ENCODE measurements around the gene DHX8. TPM values are rescaled to one million over a fixed set of nuclear protein-coding genes. Genes with fewer than 3 reads are reported as not detected.

The DHX8 gene
- total and polyA plus RNA-seq, 4 donors: 10.9 to 21.3 (median 19.4) TPM

GRCh38 chr17:43464046-43464445 is 19.7 kb upstream of the DHX8 start:
- no peaks in the 10 kb centered on the region for H3K36me3 ChIP-seq (ENCODE audit: control insufficient read depth in 4 of 4, insufficient read depth in 3 of 4, low read depth in 1 of 4, low read length in 3 of 4)
- no peaks in the 10 kb centered on the region for H3K9me3 ChIP-seq (ENCODE audit: control insufficient read depth in 4 of 4, low read length in 3 of 4)
- peak overlapping the region; percentile 57 to 89 (median 82) for H3K4me3 ChIP-seq (ENCODE audit: low read depth in 1 of 3, low read length in 3 of 3)
- no peak for DNase-seq (ENCODE audit: low spot score)
- WGBS: 42% methylated on average over 1 of the region's 1 CpG
- H3K9ac ChIP-seq (ENCODE audit: low read depth in 1 of 2, low read length in 2 of 2): peak overlapping the region; percentile 83 to 99
- H3K27ac ChIP-seq (ENCODE audit: low read depth in 1 of 2, low read length in 2 of 2): peak overlapping the region; percentile 92 to 93
- peaks cover 0 to 16% (median 3%) of the 10 kb centered on the region in 4 donors for H3K4me1 ChIP-seq (ENCODE audit: control insufficient read depth in 4 of 4, insufficient read depth in 4 of 4, low read length in 3 of 4)
- TF ChIP-seq HNF4A (conservative IDR thresholded peaks at IDR 0.05) (no peak), RXRA (IDR thresholded peaks at IDR 0.05) (no peak), TAF1 (conservative IDR thresholded peaks at IDR 0.05) (no peak), CTCF (IDR thresholded peaks at IDR 0.05; ENCODE audit: low read depth, low read length, missing input control) (no peak), FOXA2 (IDR thresholded peaks at IDR 0.05) (no peak), HNF4G (IDR thresholded peaks at IDR 0.05) (no peak), YY1 (IDR thresholded peaks at IDR 0.05) (no peak), FOXA1 (IDR thresholded peaks at IDR 0.05) (no peak), SP1 (IDR thresholded peaks at IDR 0.05) (no peak), NR2F2 (IDR thresholded peaks at IDR 0.05) (no peak), RAD21 (IDR thresholded peaks at IDR 0.05) (no peak), MAX (IDR thresholded peaks at IDR 0.05) (no peak), JUND (IDR thresholded peaks at IDR 0.05) (no peak), ATF3 (IDR thresholded peaks at IDR 0.05) (no peak), GABPA (IDR thresholded peaks at IDR 0.05 in 1 of 2, conservative IDR thresholded peaks at IDR 0.05 in 1 of 2) (no peak)
- no peaks in the 10 kb centered on the region for H3K27me3 ChIP-seq (ENCODE audit: control insufficient read depth in 4 of 4, insufficient read depth in 4 of 4, low read length in 3 of 4)

- peaks cover 0 to 14% (median under 1%) of the 10 kb centered on the region in 4 donors for H3K4me1 ChIP-seq (ENCODE audit: control insufficient read depth in 4 of 4, insufficient read depth in 4 of 4, low read length in 3 of 4)
- H3K27me3 ChIP-seq (ENCODE audit: control insufficient read depth in 4 of 4, insufficient read depth in 4 of 4, low read length in 3 of 4): no peaks in the 10 kb centered on the region
- H3K27ac ChIP-seq (ENCODE audit: low read depth in 1 of 2, low read length in 2 of 2): peak overlapping the region; percentile 92 to 93
- H3K4me3 ChIP-seq (ENCODE audit: low read depth in 1 of 3, low read length in 3 of 3): peak overlapping the region; percentile 57 to 89 (median 82)
- no peaks in the 10 kb centered on the region for H3K36me3 ChIP-seq (ENCODE audit: control insufficient read depth in 4 of 4, insufficient read depth in 3 of 4, low read depth in 1 of 4, low read length in 3 of 4)
- no peak for DNase-seq (ENCODE audit: low spot score)
- peak overlapping the region; percentile 83 to 99 for H3K9ac ChIP-seq (ENCODE audit: low read depth in 1 of 2, low read length in 2 of 2)
- H3K9me3 ChIP-seq (ENCODE audit: control insufficient read depth in 4 of 4, low read length in 3 of 4): no peaks in the 10 kb centered on the region
- TF ChIP-seq RXRA (IDR thresholded peaks at IDR 0.05): no peak
- no peak for TF ChIP-seq YY1 (IDR thresholded peaks at IDR 0.05)
- no peak for TF ChIP-seq FOXA1 (IDR thresholded peaks at IDR 0.05)
- 37% methylated on average over 9 of the region's 9 CpGs for WGBS
Measured at GRCh38 chr17:43465049-43465448, 18.7 kb upstream of the DHX8 start.

- TF ChIP-seq HNF4G (IDR thresholded peaks at IDR 0.05) (no peak), ZBTB33 (IDR thresholded peaks at IDR 0.05) (no peak), RAD21 (IDR thresholded peaks at IDR 0.05) (no peak)
- Histone ChIP-seq H3K27me3 (ENCODE audit: control insufficient read depth in 4 of 4, insufficient read depth in 4 of 4, low read length in 3 of 4) (no peaks in the 10 kb centered on the region), H3K9ac (ENCODE audit: low read depth in 1 of 2, low read length in 2 of 2) (no peak overlapping the region), H3K36me3 (ENCODE audit: control insufficient read depth in 4 of 4, insufficient read depth in 3 of 4, low read depth in 1 of 4, low read length in 3 of 4) (no peaks in the 10 kb centered on the region), H3K9me3 (ENCODE audit: control insufficient read depth in 4 of 4, low read length in 3 of 4) (no peaks in the 10 kb centered on the region), H3K27ac (ENCODE audit: low read depth in 1 of 2, low read length in 2 of 2) (no peak overlapping the region), H3K4me3 (ENCODE audit: low read depth in 1 of 3, low read length in 3 of 3) (no peak overlapping the region), H3K4me1 (ENCODE audit: control insufficient read depth in 4 of 4, insufficient read depth in 4 of 4, low read length in 3 of 4) (peaks cover 0 to 6% (median under 1%) of the 10 kb centered on the region in 4 donors)
- DNase-seq (ENCODE audit: low spot score): no peak
- 83% methylated on average over 9 of the region's 9 CpGs for WGBS
Measured at GRCh38 chr17:43467981-43468581, 15.7 kb upstream of the DHX8 start.
